Central memory CD8-positive, alpha-beta T cell (primary cell): ENCODE data around the gene PRDM16.

Experiments
- ATAC-seq: fragments of 150-1000 bp; cut with Tn5 transposase; replicated peaks from 2 replicates; pipeline ENCODE4 v1.10.0; 2022; ENCODE audit warnings: mild to moderate bottlenecking, moderate FRiP score, moderate number of reproducible peaks; ENCODE audit not compliant: poor library complexity, severe bottlenecking; ENCODE audit errors: extremely low read depth
- DNase-seq, 2 donors: peaks; one replicate each; pipeline ENCODE4 v3.0.0; 2021; ENCODE audit warnings: low spot score in 2 of 2
- H3K27ac Mint-ChIP-seq: one replicate; pipeline ENCODE4 v1.8.0; 2022; ENCODE audit warnings: low read depth, mild to moderate bottlenecking, moderate library complexity, mixed read lengths
- H3K27me3 Mint-ChIP-seq: one replicate; pipeline ENCODE4 v1.8.0; 2022; ENCODE audit warnings: mixed read lengths
- H3K36me3 Mint-ChIP-seq: one replicate; pipeline ENCODE4 v1.8.0; 2022; ENCODE audit warnings: mild to moderate bottlenecking, moderate library complexity, mixed read lengths; ENCODE audit not compliant: insufficient read depth
- H3K4me1 Mint-ChIP-seq: one replicate; pipeline ENCODE4 v1.8.0; 2022; ENCODE audit warnings: mixed read lengths
- H3K4me3 Mint-ChIP-seq: one replicate; pipeline ENCODE4 v1.8.0; 2022; ENCODE audit warnings: mild to moderate bottlenecking, moderate library complexity, mixed read lengths
- H3K9me3 Mint-ChIP-seq: one replicate; pipeline ENCODE4 v1.8.0; 2022; ENCODE audit warnings: mixed read lengths

Gene PRDM16

GRCh38 chr1:3068564-3069431 lies at the start of gene PRDM16:
TSS of gene PRDM16 (plus strand) at chr1:3069203. CDS start at chr1:3069260, 57 bp downstream.
- ATAC-seq: no peak
- DNase-seq: no peak
- Mint-ChIP-seq H3K36me3 (peaks cover 2% of the 10 kb centered on the region), H3K27ac (no peak within 1 kb of the TSS), H3K4me1 (no peaks in the 10 kb centered on the region), H3K27me3 (peaks cover 13% of the 10 kb centered on the region), H3K4me3 (peak within 1 kb of the TSS; percentile 65), H3K9me3 (no peaks in the 10 kb centered on the region)

- no peak overlapping the region for H3K4me3 Mint-ChIP-seq
- no peaks in the 10 kb centered on the region for H3K9me3 Mint-ChIP-seq
- H3K4me1 Mint-ChIP-seq: no peaks in the 10 kb centered on the region
- peaks cover 10% of the 10 kb centered on the region for H3K27me3 Mint-ChIP-seq
- DNase-seq (no peak), ATAC-seq (no peak)
- no peaks in the 10 kb centered on the region for H3K36me3 Mint-ChIP-seq
- H3K27ac Mint-ChIP-seq: no peak overlapping the region
These were observed 49.4 kb upstream of the PRDM16 start for GRCh38 chr1:3019516-3020051.

- H3K9me3 Mint-ChIP-seq: no peaks in the 10 kb centered on the region
- no peak overlapping the region for H3K27ac Mint-ChIP-seq
- H3K4me1 Mint-ChIP-seq: no peaks in the 10 kb centered on the region
- H3K36me3 Mint-ChIP-seq: no peaks in the 10 kb centered on the region
- peaks cover 2% of the 10 kb centered on the region for H3K27me3 Mint-ChIP-seq
- H3K4me3 Mint-ChIP-seq: no peak overlapping the region
- ATAC-seq: no peak
- no peak for DNase-seq
These were observed 48.6 kb upstream of the PRDM16 start for GRCh38 chr1:3020263-3020909.

DNA sequence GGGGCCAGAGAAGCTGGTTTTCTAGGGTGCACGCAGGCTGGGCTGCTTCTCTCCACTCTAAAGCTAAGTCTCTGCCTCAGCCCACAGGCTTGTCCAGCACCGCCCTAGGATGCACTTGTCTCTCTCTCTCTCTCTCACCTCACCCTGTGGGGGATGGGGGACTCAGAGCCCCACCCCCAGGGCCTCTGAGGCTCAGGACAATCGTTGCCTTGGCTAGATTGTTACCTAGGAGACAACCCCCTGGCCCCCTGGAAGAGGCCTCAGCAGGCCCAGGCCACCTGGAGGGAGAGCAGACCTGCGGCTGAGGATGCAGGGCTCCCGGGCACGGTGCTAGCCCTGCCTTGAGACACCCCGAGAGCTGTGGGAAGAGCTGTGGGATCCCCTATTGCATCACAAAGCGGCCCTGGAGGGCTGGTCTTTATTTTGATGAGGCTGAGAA lies 47.8 kb upstream of the PRDM16 start, which contains the start of gene ACTRT2:
TSS of gene ACTRT2 (plus strand) at position 235 of the 439 bp plus-strand sequence. CDS start 220 bp downstream, outside the sequence.
- no peak for ATAC-seq
- no peaks in the 10 kb centered on the region for H3K9me3 Mint-ChIP-seq
- no peaks in the 10 kb centered on the region for H3K4me1 Mint-ChIP-seq
- H3K36me3 Mint-ChIP-seq: no peaks in the 10 kb centered on the region
- no peak for DNase-seq
- H3K27me3 Mint-ChIP-seq: no peaks in the 10 kb centered on the region
- H3K27ac Mint-ChIP-seq: no peak within 1 kb of the TSS
- no peak within 1 kb of the TSS for H3K4me3 Mint-ChIP-seq

DNA sequence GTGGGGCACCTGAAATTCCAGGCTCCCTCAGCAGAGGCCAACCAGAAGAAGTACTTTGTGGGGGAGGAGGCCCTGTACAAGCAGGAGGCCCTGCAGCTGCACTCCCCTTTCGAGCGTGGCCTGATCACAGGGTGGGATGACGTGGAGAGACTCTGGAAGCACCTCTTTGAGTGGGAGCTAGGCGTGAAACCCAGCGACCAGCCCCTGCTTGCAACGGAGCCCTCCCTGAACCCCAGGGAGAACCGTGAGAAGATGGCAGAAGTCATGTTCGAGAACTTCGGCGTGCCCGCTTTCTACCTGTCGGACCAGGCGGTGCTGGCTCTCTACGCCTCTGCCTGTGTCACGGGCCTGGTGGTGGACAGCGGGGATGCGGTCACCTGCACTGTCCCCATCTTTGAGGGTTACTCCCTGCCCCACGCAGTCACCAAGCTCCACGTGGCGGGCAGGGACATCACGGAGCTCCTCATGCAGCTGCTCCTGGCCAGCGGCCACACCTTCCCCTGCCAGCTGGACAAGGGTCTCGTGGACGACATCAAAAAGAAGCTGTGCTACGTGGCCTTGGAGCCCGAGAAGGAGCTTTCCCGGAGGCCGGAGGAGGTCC lies 47.1 kb upstream of the PRDM16 start:
- Mint-ChIP-seq H3K4me3 (no peak overlapping the region), H3K36me3 (no peaks in the 10 kb centered on the region), H3K27me3 (no peaks in the 10 kb centered on the region), H3K27ac (no peak overlapping the region), H3K4me1 (no peaks in the 10 kb centered on the region), H3K9me3 (no peaks in the 10 kb centered on the region)
- ATAC-seq (no peak), DNase-seq (no peak)

DNA sequence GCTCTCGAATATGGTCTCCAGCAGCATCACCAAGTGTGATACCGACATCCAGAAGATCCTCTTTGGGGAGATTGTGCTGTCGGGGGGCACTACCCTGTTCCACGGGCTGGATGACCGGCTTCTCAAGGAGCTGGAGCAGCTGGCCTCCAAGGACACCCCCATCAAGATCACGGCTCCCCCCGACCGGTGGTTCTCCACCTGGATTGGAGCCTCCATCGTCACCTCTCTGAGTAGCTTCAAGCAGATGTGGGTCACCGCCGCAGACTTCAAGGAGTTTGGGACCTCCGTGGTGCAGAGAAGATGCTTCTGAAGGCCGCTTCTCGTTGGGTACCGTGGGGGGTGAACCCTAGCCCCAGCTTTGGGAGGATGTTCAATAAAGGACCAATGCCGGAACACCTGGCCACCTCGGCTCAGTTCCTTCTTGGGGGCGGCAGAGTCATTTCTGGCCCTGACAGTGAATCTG lies 46.5 kb upstream of the PRDM16 start:
- no peaks in the 10 kb centered on the region for H3K9me3 Mint-ChIP-seq
- no peak overlapping the region for H3K27ac Mint-ChIP-seq
- no peaks in the 10 kb centered on the region for H3K4me1 Mint-ChIP-seq
- no peak overlapping the region for H3K4me3 Mint-ChIP-seq
- no peak for DNase-seq
- no peaks in the 10 kb centered on the region for H3K27me3 Mint-ChIP-seq
- no peaks in the 10 kb centered on the region for H3K36me3 Mint-ChIP-seq
- no peak for ATAC-seq

DNA sequence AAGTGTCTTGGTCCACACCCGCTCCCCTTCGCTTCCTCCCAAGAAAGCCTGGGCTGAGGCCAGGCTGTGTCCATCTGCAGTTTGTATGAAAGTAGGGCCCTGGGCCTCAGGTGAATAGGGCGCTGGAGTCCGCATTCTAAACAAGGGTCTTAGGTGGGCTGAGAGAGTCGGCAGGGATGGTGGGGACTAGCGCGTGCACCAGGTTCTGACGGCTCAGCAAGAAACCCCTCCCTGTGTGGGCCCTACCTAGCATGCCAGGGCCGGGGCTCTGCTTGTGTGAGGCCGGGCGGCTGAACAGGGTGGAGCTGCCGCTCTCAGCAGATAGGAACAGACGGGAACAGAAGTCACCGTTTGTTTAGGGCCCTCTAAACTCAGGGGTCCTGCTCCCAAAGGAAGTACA lies 46.0 kb upstream of the PRDM16 start:
- no peaks in the 10 kb centered on the region for H3K36me3 Mint-ChIP-seq
- no peaks in the 10 kb centered on the region for H3K9me3 Mint-ChIP-seq
- ATAC-seq (no peak), DNase-seq (no peak)
- H3K27me3 Mint-ChIP-seq: no peaks in the 10 kb centered on the region
- no peak overlapping the region for H3K4me3 Mint-ChIP-seq
- no peaks in the 10 kb centered on the region for H3K4me1 Mint-ChIP-seq
- no peak overlapping the region for H3K27ac Mint-ChIP-seq

GRCh38 chr1:3024019-3024418 lies 45.0 kb upstream of the PRDM16 start:
- Mint-ChIP-seq H3K4me3 (no peak overlapping the region), H3K27ac (no peak overlapping the region), H3K27me3 (no peaks in the 10 kb centered on the region), H3K36me3 (no peaks in the 10 kb centered on the region), H3K9me3 (no peaks in the 10 kb centered on the region), H3K4me1 (no peaks in the 10 kb centered on the region)
- ATAC-seq (no peak), DNase-seq (no peak)

DNA sequence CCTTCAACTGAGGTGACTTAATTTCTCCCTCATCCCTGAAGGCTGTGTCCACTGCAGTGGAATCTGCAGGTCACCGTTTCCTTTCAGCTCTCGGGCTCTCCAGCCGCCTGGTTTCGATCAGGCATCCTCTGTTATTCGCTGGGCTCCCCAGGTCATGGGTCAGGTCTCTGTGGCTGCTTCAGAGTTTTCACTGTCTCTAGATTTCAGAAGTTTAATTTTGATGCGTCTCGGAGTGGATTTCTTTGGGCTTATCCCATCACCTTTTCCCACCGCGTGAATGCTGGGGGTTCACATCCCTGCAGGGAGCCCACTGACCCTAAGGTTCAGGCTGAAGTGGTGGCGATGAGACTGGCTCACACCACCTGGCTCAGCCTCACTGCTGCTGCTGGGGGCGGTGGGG lies 44.4 kb upstream of the PRDM16 start:
- Mint-ChIP-seq H3K4me1 (no peaks in the 10 kb centered on the region), H3K4me3 (no peak overlapping the region), H3K27ac (no peak overlapping the region), H3K27me3 (no peaks in the 10 kb centered on the region), H3K36me3 (no peaks in the 10 kb centered on the region), H3K9me3 (no peaks in the 10 kb centered on the region)
- ATAC-seq (no peak), DNase-seq (no peak)

GRCh38 chr1:3026124-3026523 lies 42.9 kb upstream of the PRDM16 start:
- Mint-ChIP-seq H3K27me3 (no peaks in the 10 kb centered on the region), H3K9me3 (no peaks in the 10 kb centered on the region), H3K36me3 (no peaks in the 10 kb centered on the region), H3K4me3 (no peak overlapping the region), H3K27ac (no peak overlapping the region), H3K4me1 (no peaks in the 10 kb centered on the region)
- ATAC-seq (no peak), DNase-seq (no peak)

- no peaks in the 10 kb centered on the region for H3K9me3 Mint-ChIP-seq
- H3K27me3 Mint-ChIP-seq: no peaks in the 10 kb centered on the region
- ATAC-seq: no peak
- H3K27ac Mint-ChIP-seq: no peak overlapping the region
- no peak overlapping the region for H3K4me3 Mint-ChIP-seq
- H3K4me1 Mint-ChIP-seq: no peaks in the 10 kb centered on the region
- H3K36me3 Mint-ChIP-seq: no peaks in the 10 kb centered on the region
- DNase-seq: no peak
These were observed 42.2 kb upstream of the PRDM16 start for GRCh38 chr1:3026581-3027391.
